HUES64 (cell line): Measurements from ENCODE around the gene LSMEM2.
A peak's percentile ranks its signal among the peaks of the same experiment; 100 is the strongest.
"Not testable (repeated sequence)": the region's sequence is repeated elsewhere in the genome, so short reads cannot be mapped to it uniquely, and the experiment has no call there.

Experiments used
- H3K27ac ChIP-seq: 2 replicates; pipeline ENCODE4 v1.7.0; 2013; ENCODE audit warnings: low read depth, low read length, inconsistent platforms
- H3K27me3 ChIP-seq: 2 replicates; pipeline ENCODE4 v1.6.1; 2013; ENCODE audit warnings: mild to moderate bottlenecking, low read length; ENCODE audit not compliant: insufficient read depth
- H3K36me3 ChIP-seq: 2 replicates; pipeline ENCODE4 v1.6.1; 2013; ENCODE audit warnings: mild to moderate bottlenecking, low read length; ENCODE audit not compliant: insufficient read depth
- H3K4me1 ChIP-seq: 2 replicates; pipeline ENCODE4 v1.6.1; 2013; ENCODE audit warnings: mild to moderate bottlenecking, low read length, moderate library complexity; ENCODE audit not compliant: insufficient read depth
- H3K4me3 ChIP-seq: 2 replicates; pipeline ENCODE4 v1.5.1; 2013; ENCODE audit warnings: mild to moderate bottlenecking, low read length, moderate library complexity
- H3K9ac ChIP-seq: 2 replicates; pipeline ENCODE4 v1.6.1; 2013; ENCODE audit warnings: mild to moderate bottlenecking, low read depth, low read length
- H3K9me3 ChIP-seq: 2 replicates; pipeline ENCODE4 v1.6.1; 2013; ENCODE audit warnings: low read depth, low read length; ENCODE audit not compliant: insufficient read depth
- WGBS: fragments of 150-250, 120-280 bp; methylation state at CpG from one replicate; pipeline ENCODE4 v1.1.7; 2013; ENCODE audit warnings: missing lambda C conversion rate; 5-methylcytosine and 5-hydroxymethylcytosine counted together

LSMEM2 gene

DNA sequence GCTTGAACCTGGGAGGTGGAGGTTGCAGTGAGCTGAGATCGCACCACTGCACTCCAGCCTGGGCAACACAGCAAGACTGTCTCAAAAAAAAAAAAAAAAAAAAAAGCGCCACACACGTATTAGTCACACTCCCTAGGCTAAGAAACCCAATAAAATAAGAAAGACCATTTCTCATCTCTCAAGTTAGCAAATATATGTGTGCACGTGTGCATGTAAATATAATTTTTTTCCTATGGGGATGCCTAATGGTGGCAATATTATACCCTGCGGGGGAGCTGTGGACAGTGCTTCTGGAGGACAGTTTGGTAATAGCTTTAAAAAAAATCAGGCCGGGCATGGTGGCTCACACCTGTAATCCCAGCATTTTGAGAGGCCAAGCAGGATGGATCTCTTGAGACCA lies 5.2 kb downstream of the LSMEM2 start:
- not testable (repeated sequence) for H3K27ac ChIP-seq, H3K4me3 ChIP-seq, H3K27me3 ChIP-seq, H3K9me3 ChIP-seq, H3K4me1 ChIP-seq, H3K9ac ChIP-seq
- peaks cover 29% of the 10 kb centered on the region for H3K36me3 ChIP-seq
- WGBS = 96% methylated on average over 4 of the region's 6 CpGs

DNA sequence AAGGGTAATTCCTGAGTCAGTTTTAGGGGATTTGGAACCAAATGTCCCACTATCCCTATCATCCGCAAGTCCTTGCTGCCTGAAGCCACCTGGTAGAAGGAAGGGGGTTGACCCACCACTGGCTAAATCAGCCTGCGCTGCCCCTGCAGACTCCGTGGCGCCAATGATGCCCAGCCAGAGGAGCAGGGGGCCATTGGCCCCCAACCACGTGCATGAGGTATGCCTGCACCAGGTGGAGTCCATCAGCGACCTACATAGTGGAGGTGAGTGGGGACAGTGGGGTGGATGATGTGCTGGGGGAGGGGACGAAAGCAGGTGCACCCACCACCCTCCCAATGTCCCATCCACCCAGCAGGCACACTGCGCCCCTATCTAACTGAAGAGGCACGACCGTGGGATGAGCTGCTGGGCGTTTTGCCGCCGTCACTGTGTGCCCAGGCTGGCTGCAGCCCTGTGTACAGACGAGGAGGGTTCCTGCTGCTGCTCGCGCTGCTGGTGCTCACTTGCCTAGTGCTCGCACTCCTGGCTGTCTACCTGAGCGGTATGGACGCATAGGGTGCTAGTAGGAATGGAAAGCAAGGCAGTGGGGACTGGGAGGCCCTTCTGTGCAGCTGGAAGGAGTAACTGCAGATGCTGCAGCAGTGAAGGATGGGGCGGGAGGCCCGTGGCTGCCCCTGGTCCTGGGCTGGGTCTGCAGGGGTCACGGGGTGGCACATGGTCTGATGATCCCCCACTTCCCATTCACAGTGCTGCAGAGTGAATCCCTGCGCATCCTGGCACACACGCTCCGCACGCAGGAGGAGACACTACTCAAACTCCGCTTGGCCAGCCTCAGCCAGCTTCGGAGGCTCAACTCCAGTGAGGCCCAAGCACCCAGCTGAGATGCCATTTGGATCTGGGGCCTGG lies 7.7 kb downstream of the LSMEM2 start:
- WGBS = 93% methylated on average over 27 of the region's 28 CpGs
- Histone ChIP-seq H3K36me3 (peaks cover 45% of the 10 kb centered on the region), H3K9ac (no peak overlapping the region), H3K27ac (no peak overlapping the region), H3K9me3 (no peaks in the 10 kb centered on the region), H3K4me1 (no peaks in the 10 kb centered on the region), H3K27me3 (no peaks in the 10 kb centered on the region), H3K4me3 (no peak overlapping the region)

DNA sequence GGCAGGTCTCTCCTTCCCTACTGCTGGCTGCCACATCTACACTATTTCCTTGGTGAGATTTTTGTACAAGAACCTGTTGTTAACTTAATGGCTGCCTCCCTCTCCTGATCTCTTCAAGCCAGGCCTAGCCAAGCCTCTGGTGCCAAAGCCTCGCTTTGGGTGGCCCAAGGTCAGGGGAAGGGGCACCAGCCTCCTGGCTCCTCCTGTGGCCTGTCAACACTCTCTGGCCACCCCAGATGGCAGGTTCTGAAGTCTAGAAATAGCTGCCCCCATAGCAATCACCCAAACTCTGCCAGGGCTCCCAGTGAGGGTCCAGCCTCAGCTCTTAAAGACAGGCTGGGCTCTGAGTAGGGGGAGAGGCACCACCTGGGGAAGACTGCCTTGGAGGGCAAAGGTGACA lies 8.4 kb downstream of the LSMEM2 start:
- Histone ChIP-seq H3K4me3 (no peak overlapping the region), H3K9ac (no peak overlapping the region), H3K36me3 (peaks cover 45% of the 10 kb centered on the region), H3K27me3 (no peaks in the 10 kb centered on the region), H3K27ac (no peak overlapping the region), H3K9me3 (no peaks in the 10 kb centered on the region), H3K4me1 (no peaks in the 10 kb centered on the region)
- 94% methylated on average over 1 of the region's 1 CpG for WGBS

DNA sequence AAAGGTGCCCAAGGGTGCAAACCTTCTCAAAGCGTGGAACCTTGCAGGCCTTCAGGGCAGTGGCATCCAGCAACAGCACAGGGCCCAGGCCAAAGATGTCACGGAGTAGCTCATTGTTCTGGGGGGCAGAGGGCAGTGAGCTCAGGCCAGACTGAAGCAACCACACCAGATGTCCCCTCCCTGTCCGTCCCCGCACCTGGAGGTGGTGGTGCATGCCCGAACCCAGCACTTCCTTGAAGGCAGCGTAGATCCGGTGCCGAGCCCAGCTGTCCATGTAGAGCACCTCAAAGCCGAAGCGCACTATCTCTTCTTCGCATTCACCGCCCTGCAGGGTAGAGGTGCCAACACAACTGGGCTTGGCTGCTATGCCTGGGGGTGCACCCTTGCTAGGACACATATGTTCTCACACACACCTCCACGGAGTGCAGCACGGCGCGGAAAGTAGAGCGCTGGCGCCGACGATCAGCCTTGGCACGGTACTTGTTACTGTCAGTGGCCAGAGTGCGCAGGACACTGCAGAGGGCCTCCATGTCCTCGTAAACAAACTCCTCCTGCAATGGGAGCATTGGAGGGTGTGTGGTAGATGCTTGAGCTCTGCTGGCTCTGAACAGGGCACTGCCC lies 9.6 kb downstream of the LSMEM2 start:
- no peak overlapping the region for H3K4me3 ChIP-seq
- H3K36me3 ChIP-seq = peaks cover 45% of the 10 kb centered on the region
- no peak overlapping the region for H3K9ac ChIP-seq
- H3K4me1 ChIP-seq = no peaks in the 10 kb centered on the region
- 97% methylated on average over 23 of the region's 23 CpGs for WGBS
- no peaks in the 10 kb centered on the region for H3K27me3 ChIP-seq
- no peaks in the 10 kb centered on the region for H3K9me3 ChIP-seq
- H3K27ac ChIP-seq = no peak overlapping the region

DNA sequence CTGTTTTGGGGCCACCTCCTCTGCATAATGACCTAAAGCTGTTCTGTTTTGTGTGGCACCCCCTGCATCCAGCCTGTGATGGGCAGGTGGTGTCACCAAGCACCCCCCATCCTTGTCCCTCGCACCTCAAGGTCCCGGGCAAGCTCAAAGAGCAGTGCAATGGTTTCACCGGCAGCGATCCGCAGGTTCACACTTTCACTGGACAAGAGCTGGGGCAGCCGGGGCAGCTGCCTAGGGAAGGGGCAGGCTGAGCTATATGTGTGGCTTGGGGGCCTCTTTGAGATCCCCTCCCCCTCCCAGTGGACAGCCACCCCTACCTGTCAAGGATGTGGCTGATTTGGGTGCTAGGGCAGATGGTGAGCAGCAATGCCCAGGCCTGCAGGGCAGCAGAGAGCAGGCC lies 10.2 kb downstream of the LSMEM2 start:
- Histone ChIP-seq H3K9me3 (no peaks in the 10 kb centered on the region), H3K36me3 (peaks cover 45% of the 10 kb centered on the region), H3K27ac (no peak overlapping the region), H3K4me1 (no peaks in the 10 kb centered on the region), H3K4me3 (no peak overlapping the region), H3K27me3 (no peaks in the 10 kb centered on the region), H3K9ac (no peak overlapping the region)
- WGBS = 97% methylated on average over 6 of the region's 6 CpGs

DNA sequence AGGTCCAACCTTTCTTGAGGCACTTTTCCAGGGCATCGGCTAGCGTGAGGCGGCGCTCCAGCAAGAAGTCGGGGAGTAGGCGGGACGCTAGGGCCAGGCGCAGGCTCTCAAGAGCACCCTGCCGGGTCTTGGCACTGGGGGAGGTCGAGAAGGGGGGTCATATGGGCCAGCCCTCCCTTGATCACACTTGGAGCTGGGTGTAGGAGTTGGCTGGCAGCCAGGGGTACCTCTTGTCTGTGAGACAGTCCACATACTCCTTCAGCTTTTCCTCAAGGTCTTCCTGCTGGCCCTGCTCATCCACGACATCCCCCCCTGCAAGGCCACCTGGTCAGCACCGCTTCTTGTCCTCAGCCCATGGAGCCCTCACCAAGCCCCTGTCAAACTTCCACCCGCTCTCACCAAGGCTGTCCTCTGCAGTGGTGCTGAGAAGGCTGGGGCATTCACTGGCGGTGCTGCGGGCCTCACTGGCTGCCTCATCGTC lies 11.3 kb downstream of the LSMEM2 start:
- H3K27ac ChIP-seq = no peak overlapping the region
- H3K4me3 ChIP-seq = no peak overlapping the region
- no peaks in the 10 kb centered on the region for H3K4me1 ChIP-seq
- H3K9ac ChIP-seq = no peak overlapping the region
- H3K9me3 ChIP-seq = no peaks in the 10 kb centered on the region
- 95% methylated on average over 16 of the region's 16 CpGs for WGBS
- no peaks in the 10 kb centered on the region for H3K27me3 ChIP-seq
- H3K36me3 ChIP-seq = peaks cover 45% of the 10 kb centered on the region

GRCh38 chr3:50292159-50293078 lies 13.5 kb downstream of the LSMEM2 start, which contains the start of gene IFRD2:
Gene IFRD2, minus strand, starts transcription at chr3:50292429. Its CDS starts 155 bp downstream, at chr3:50292274.
- WGBS = 4% methylated on average over 67 of the region's 67 CpGs
- peaks cover 33% of the 10 kb centered on the region for H3K36me3 ChIP-seq
- H3K4me1 ChIP-seq = no peaks in the 10 kb centered on the region
- peak within 1 kb of the TSS; percentile 93 for H3K9ac ChIP-seq
- H3K9me3 ChIP-seq = no peaks in the 10 kb centered on the region
- H3K27me3 ChIP-seq = no peaks in the 10 kb centered on the region
- peak within 1 kb of the TSS; percentile 97 for H3K4me3 ChIP-seq
- peak within 1 kb of the TSS; percentile 58 for H3K27ac ChIP-seq

DNA sequence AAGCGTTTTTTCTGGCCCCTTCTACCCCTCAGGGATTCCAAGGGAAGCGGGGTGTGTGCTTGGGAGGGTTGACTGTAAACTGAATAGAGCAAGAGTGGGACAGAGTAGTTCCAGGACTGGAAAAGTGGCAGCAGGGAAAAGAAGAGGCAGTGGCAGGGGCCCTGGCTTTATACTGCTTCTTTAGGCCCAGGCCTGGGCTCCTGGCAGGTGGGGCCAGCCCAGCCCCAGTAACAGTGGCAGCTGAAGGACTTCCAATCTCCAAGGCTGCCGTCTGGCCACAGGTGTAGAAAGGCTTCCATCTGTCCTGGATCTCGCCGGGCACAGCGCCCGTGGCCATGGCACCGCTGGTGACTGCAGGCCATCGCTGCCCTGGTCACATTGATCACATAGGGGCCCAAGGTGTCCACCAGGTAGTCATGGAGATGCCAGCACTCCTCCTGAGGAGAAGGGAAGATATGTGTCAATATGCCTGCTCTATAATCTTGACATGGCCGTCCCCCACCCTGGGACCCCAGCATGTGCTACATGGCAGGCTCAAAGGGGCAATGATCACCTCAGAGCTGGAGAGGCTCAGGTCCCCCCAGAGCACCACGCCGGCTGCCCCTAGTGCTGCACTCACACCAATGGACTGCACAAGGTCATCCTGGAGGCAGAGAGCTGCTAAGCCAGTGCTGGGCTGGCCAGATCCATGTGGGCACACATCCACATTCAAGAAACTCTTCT lies 14.4 kb downstream of the LSMEM2 start:
- peak overlapping the region; percentile 52 for H3K9ac ChIP-seq
- no peaks in the 10 kb centered on the region for H3K9me3 ChIP-seq
- H3K27me3 ChIP-seq = no peaks in the 10 kb centered on the region
- no peak overlapping the region for H3K27ac ChIP-seq
- H3K4me1 ChIP-seq = no peaks in the 10 kb centered on the region; the same call in 1 of the 2 replicates
- peak overlapping the region; percentile 97 for H3K4me3 ChIP-seq
- H3K36me3 ChIP-seq = peaks cover 25% of the 10 kb centered on the region
- 92% methylated on average over 12 of the region's 12 CpGs for WGBS

DNA sequence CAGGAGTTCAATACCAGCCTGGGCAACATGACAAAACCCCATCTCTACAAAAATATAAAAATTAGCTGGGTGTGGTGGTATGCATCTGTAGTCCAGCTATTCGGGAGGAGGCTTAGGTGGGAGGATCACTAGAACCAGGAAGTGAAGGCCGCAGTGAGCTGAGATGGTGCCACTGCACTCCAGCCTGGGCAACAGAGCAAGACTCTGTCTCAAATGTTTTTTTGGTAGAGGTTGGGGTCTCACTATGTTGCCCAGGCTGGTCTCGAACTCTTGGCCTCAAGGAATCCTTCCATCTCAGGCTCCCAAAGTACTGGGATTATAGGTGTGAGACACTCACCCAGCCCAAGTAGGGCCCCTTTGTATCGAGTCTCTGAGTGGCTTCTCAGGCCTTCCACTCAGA lies 15.2 kb downstream of the LSMEM2 start:
- 86% methylated on average over 4 of the region's 4 CpGs for WGBS
- peaks cover 16% of the 10 kb centered on the region for H3K36me3 ChIP-seq
- H3K9me3 ChIP-seq = no peaks in the 10 kb centered on the region
- H3K27me3 ChIP-seq = no peaks in the 10 kb centered on the region
- H3K4me1 ChIP-seq = no peaks in the 10 kb centered on the region; the same call in 1 of the 2 replicates
- H3K9ac ChIP-seq = no peak overlapping the region
- no peak overlapping the region for H3K4me3 ChIP-seq
- no peak overlapping the region for H3K27ac ChIP-seq
